Measurements from ENCODE around the gene ARHGDIB. TPM values are rescaled to one million over a fixed set of nuclear protein-coding genes. Genes with fewer than 3 reads are reported as not detected.

ARHGDIB gene
- total RNA-seq, 1 experiment from 2014 or later, result 1.6 TPM

GRCh38 chr12:14997998-14998397, 36.6 kb upstream of the ARHGDIB start:
- Mint-ChIP-seq H3K4me3 (no peak overlapping the region), H3K9me3 (no peaks in the 10 kb centered on the region), H3K27me3 (ENCODE audit: low read depth) (no peaks in the 10 kb centered on the region), H3K27ac (no peak overlapping the region), H3K4me1 (peaks cover 12% of the 10 kb centered on the region), H3K36me3 (no peaks in the 10 kb centered on the region)
- no peak for TF ChIP-seq ATF6 (CRISPR knock-in tag; IDR thresholded peaks at IDR 0.05)
- TF ChIP-seq JUN (CRISPR knock-in tag; IDR thresholded peaks at IDR 0.05), result no peak
- TF ChIP-seq NFYB (CRISPR knock-in tag; conservative IDR thresholded peaks at IDR 0.05; ENCODE audit: low read depth), result no peak
- TF ChIP-seq TEAD4 (CRISPR knock-in tag; IDR thresholded peaks at IDR 0.05), result no peak
- no peak for TF ChIP-seq ZNF396 (CRISPR knock-in tag; IDR thresholded peaks at IDR 0.05; ENCODE audit: borderline replicate concordance)
- no peak for TF ChIP-seq CTCF (IDR thresholded peaks at IDR 0.05)
- no peak for TF ChIP-seq FOXK1 (CRISPR knock-in tag; IDR thresholded peaks at IDR 0.05)
- TF ChIP-seq RELA (CRISPR knock-in tag; IDR thresholded peaks at IDR 0.05; ENCODE audit: borderline replicate concordance), result no peak
- TF ChIP-seq ZNF423 (CRISPR knock-in tag; IDR thresholded peaks at IDR 0.05), result no peak
- TF ChIP-seq ELF4 (CRISPR knock-in tag; IDR thresholded peaks at IDR 0.05; ENCODE audit: low read depth), result no peak
- TF ChIP-seq IRF2 (CRISPR knock-in tag; IDR thresholded peaks at IDR 0.05; ENCODE audit: borderline replicate concordance, low read depth), result no peak
- TF ChIP-seq ATF2 (CRISPR knock-in tag; IDR thresholded peaks at IDR 0.05; ENCODE audit: borderline replicate concordance, low read depth), result no peak
- TF ChIP-seq GRHL2 (CRISPR knock-in tag; IDR thresholded peaks at IDR 0.05; ENCODE audit: insufficient replicate concordance, severe bottlenecking), result no peak
- no peak for TF ChIP-seq JAZF1 (CRISPR knock-in tag; IDR thresholded peaks at IDR 0.05)
- TF ChIP-seq AR (CRISPR knock-in tag; IDR thresholded peaks at IDR 0.05), result no peak
- TF ChIP-seq HMGXB4 (CRISPR knock-in tag; IDR thresholded peaks at IDR 0.05), result no peak
- TF ChIP-seq GTF2I (CRISPR knock-in tag; conservative IDR thresholded peaks at IDR 0.05), result no peak
- no peak for TF ChIP-seq RORB (CRISPR knock-in tag; IDR thresholded peaks at IDR 0.05)
- no peak for ATAC-seq
- ChIA-PET POLR2A (no interaction called here), CTCF (no interaction called here)
- no peak for DNase-seq (ENCODE audit: low spot score)

Measured in WTC11 (cell line).